SK-N-SH (cell line): Measurements from ENCODE around the gene WASL. TPM values are rescaled to one million over a fixed set of nuclear protein-coding genes. Genes with fewer than 3 reads are reported as not detected.

Experiments used
- CTCF ChIA-PET: fragments of 300-600, 350-600 bp; formaldehyde crosslinking; extraction: SDS; loops from one replicate; lab custom pipeline; 2021; lab: Yijun Ruan, JAX
- POLR2A ChIA-PET: fragments of 350-600 bp; sonication (Branson Sonifier 250); formaldehyde crosslinking; extraction: SDS; loops from one replicate; lab custom pipeline; 2020; ENCODE audit warnings: antibody characterized with exemption, inconsistent platforms; lab: Yijun Ruan, JAX
- DNase-seq: peaks from one replicate; pipeline ENCODE4 v3.0.0; 2012
- H2AFZ ChIP-seq: fragments of 200-600 bp; sonication (generic); 2 replicates; pipeline ENCODE4 v1.8.1; 2016; ENCODE audit warnings: antibody characterized with exemption, mild to moderate bottlenecking, low read depth
- H3F3A ChIP-seq: fragments of 200-600 bp; sonication (generic); replicated peaks from 2 replicates; pipeline ENCODE3; 2016; ENCODE audit warnings: antibody characterized with exemption, mild to moderate bottlenecking; ENCODE audit not compliant: insufficient read depth
- H3K27ac ChIP-seq, 2 experiments: fragments of 200-500 bp in 1 of 2; fragments of 200-600 bp in 1 of 2; sonication (Bioruptor generic) in 1 of 2; sonication (generic), shearing (Covaris generic) in 1 of 2; 2 replicates each; pipeline versions ENCODE4 v1.5.1 to v1.6.1; 2014 to 2016; ENCODE audit warnings: low read depth in 2 of 2, inconsistent platforms in 1 of 2, low read length in 1 of 2, mild to moderate bottlenecking in 1 of 2, mixed read lengths in 1 of 2
- H3K27me3 ChIP-seq: fragments of 200-600 bp; sonication (generic), shearing (Covaris generic); 2 replicates; pipeline ENCODE4 v1.6.1; 2016; ENCODE audit warnings: mixed run types; ENCODE audit not compliant: insufficient read depth
- H3K36me3 ChIP-seq, 2 experiments: fragments of 200-500 bp in 1 of 2; fragments of 200-600 bp in 1 of 2; sonication (Bioruptor generic) in 1 of 2; sonication (generic) in 1 of 2; replicated peaks in 1 of 2; 2 replicates each; pipeline versions ENCODE3 to v1.5.1; 2014 to 2016; ENCODE audit warnings: low read length in 1 of 2, mild to moderate bottlenecking in 1 of 2; ENCODE audit not compliant: insufficient read depth in 2 of 2, control insufficient read depth in 1 of 2
- H3K4me1 ChIP-seq, 2 experiments: fragments of 200-500 bp in 1 of 2; fragments of 200-600 bp in 1 of 2; sonication (Bioruptor generic) in 1 of 2; sonication (generic), shearing (Covaris generic) in 1 of 2; 2 replicates each; pipeline versions ENCODE4 v1.5.1 to v1.6.1; 2014 to 2016; ENCODE audit warnings: low read depth in 1 of 2, low read length in 1 of 2, mixed run types in 1 of 2; ENCODE audit not compliant: insufficient read depth in 2 of 2, control insufficient read depth in 1 of 2
- H3K4me2 ChIP-seq: fragments of 200-600 bp; sonication (generic), shearing (Covaris generic); 2 replicates; pipeline ENCODE4 v1.6.1; 2017; ENCODE audit warnings: mixed run types
- H3K4me3 ChIP-seq, 2 experiments: fragments of 200-500 bp in 1 of 2; fragments of 200-600 bp in 1 of 2; sonication (Bioruptor generic) in 1 of 2; sonication (generic), shearing (Covaris generic) in 1 of 2; 2 replicates each; pipeline versions ENCODE4 v1.5.1 to v1.8.1; 2014 to 2016; ENCODE audit warnings: low read depth in 2 of 2, inconsistent platforms in 1 of 2, low read length in 1 of 2, mild to moderate bottlenecking in 1 of 2, mixed read lengths in 1 of 2, moderate library complexity in 1 of 2
- H3K79me2 ChIP-seq: fragments of 200-600 bp; sonication (generic); 2 replicates; pipeline ENCODE4 v1.8.1; 2017; ENCODE audit warnings: mild to moderate bottlenecking; ENCODE audit not compliant: insufficient read depth
- H3K9ac ChIP-seq: fragments of 200-600 bp; sonication (generic); 2 replicates; pipeline ENCODE4 v1.6.1; 2017; ENCODE audit warnings: mixed run types
- H3K9me2 ChIP-seq: fragments of 200-600 bp; sonication (generic); 2 replicates; pipeline ENCODE4 v1.6.1; 2017; ENCODE audit warnings: mixed run types
- H3K9me3 ChIP-seq: fragments of 200-600 bp; sonication (generic); 2 replicates; pipeline ENCODE4 v1.6.1; 2017; ENCODE audit warnings: mixed run types, mild to moderate bottlenecking, moderate library complexity
- H4K20me1 ChIP-seq: fragments of 200-600 bp; sonication (generic); 2 replicates; pipeline ENCODE4 v1.6.1; 2017; ENCODE audit warnings: mild to moderate bottlenecking, mixed run types; ENCODE audit not compliant: insufficient read depth
- ELF1 ChIP-seq: IDR thresholded peaks from 2 replicates; pipeline ENCODE4 v1.4.0; 2012
- EP300 ChIP-seq, 2 experiments: IDR thresholded peaks; 2 replicates each; pipeline versions ENCODE4 v1.4.0 to v1.6.1; 2012; ENCODE audit warnings: borderline replicate concordance in 1 of 2, low read depth in 1 of 2, low read length in 1 of 2
- FOSL2 ChIP-seq: IDR thresholded peaks from 2 replicates; pipeline ENCODE4 v1.4.0; 2012; ENCODE audit warnings: low read depth, mild to moderate bottlenecking, moderate library complexity, borderline replicate concordance
- FOXJ3 ChIP-seq: sonication (generic); formaldehyde crosslinking; IDR thresholded peaks from 2 replicates; pipeline ENCODE4 v1.5.1; 2020; ENCODE audit warnings: mild to moderate bottlenecking, missing genetic modification reagents
- FOXM1 ChIP-seq: IDR thresholded peaks from 2 replicates; pipeline ENCODE4 v1.4.0; 2012; ENCODE audit warnings: low read depth, mild to moderate bottlenecking
- MEF2A ChIP-seq: IDR thresholded peaks from 2 replicates; pipeline ENCODE4 v1.4.0; 2012; ENCODE audit warnings: low read depth, borderline replicate concordance
- NRF1 ChIP-seq: IDR thresholded peaks from 2 replicates; pipeline ENCODE4 v1.6.1; 2012; ENCODE audit warnings: low read depth, mild to moderate bottlenecking, low read length
- POLR2AphosphoS5 ChIP-seq: IDR thresholded peaks from 2 replicates; pipeline ENCODE4 v1.6.1; 2012; ENCODE audit warnings: low read depth, low read length
- RFX5 ChIP-seq: IDR thresholded peaks from 2 replicates; pipeline ENCODE4 v1.6.1; 2012; ENCODE audit warnings: mild to moderate bottlenecking, improper control_type of control experiment, low read length
- RXRA ChIP-seq: IDR thresholded peaks from 2 replicates; pipeline ENCODE4 v1.4.0; 2012; ENCODE audit warnings: low read depth, mild to moderate bottlenecking, borderline replicate concordance
- TCF12 ChIP-seq: IDR thresholded peaks from 2 replicates; pipeline ENCODE4 v1.4.0; 2012
- TEAD4 ChIP-seq: IDR thresholded peaks from 2 replicates; pipeline ENCODE4 v1.4.0; 2012; ENCODE audit warnings: mild to moderate bottlenecking, borderline replicate concordance; ENCODE audit not compliant: insufficient read depth
- WGBS: methylation state at CpG from one replicate; pipeline ENCODE4 v1.1.6; 2017; ENCODE audit warnings: low lambda C conversion rate; 5-methylcytosine and 5-hydroxymethylcytosine counted together
- polyA plus RNA-seq, 3 experiments: library from polyadenylated mRNA; depleted of rRNA; stranded (reverse); fragments of >200 nt; gene quantifications; 2 replicates each; pipeline ENCODE4 v1.2.3, GENCODE V29; 2012
- TF ChIP-seq, protein P1 (sequence below): fragments of 200-600 bp; sonication (generic); IDR thresholded peaks from 2 replicates; pipeline ENCODE4 v1.6.1; 2017; ENCODE audit warnings: antibody characterized with exemption, mild to moderate bottlenecking, moderate library complexity
- TF ChIP-seq, protein P2 (sequence below): IDR thresholded peaks from 2 replicates; pipeline ENCODE4 v1.4.0; 2012; ENCODE audit warnings: low read depth, borderline replicate concordance
- TF ChIP-seq, protein P3 (sequence below): IDR thresholded peaks from 2 replicates; pipeline ENCODE4 v1.4.0; 2012; ENCODE audit warnings: low read depth, borderline replicate concordance
- TF ChIP-seq, protein P4 (sequence below): IDR thresholded peaks from 2 replicates; pipeline ENCODE4; 2012
- TF ChIP-seq, protein P5 (sequence below): fragments of 150-350 bp; IDR thresholded peaks from 2 replicates; pipeline ENCODE4 v1.6.1; 2016; ENCODE audit warnings: mild to moderate bottlenecking, low read depth, low read length
- TF ChIP-seq, protein P6 (sequence below): IDR thresholded peaks from 2 replicates; pipeline ENCODE4 v1.4.0; 2012; ENCODE audit warnings: low read depth

The WASL gene
- polyA plus RNA-seq, 1 of the 3 experiments (the other 2 are of a cell fraction): 9.9 TPM

DNA sequence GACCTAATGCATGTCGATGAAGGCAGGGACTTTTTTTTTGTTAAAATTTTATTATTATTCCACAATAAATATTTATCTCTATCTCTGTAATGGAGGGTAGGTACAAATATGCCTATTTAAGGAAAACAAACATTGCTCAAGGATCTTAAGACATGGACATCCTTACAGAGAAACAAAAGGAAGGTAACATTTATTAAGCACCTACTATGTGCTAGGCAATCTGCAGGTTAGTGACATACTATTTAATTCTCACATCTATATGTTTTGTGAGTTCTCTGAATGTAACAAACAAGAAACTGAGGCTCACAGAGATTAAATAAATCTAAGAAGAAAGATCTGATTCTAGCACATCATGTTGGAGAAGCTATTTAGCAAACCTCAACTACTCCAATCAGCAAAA lies 61.1 kb downstream of the WASL start:
- H4K20me1 ChIP-seq: no peaks in the 10 kb centered on the region
- WGBS: 98% methylated on average over 1 of the region's 1 CpG

DNA sequence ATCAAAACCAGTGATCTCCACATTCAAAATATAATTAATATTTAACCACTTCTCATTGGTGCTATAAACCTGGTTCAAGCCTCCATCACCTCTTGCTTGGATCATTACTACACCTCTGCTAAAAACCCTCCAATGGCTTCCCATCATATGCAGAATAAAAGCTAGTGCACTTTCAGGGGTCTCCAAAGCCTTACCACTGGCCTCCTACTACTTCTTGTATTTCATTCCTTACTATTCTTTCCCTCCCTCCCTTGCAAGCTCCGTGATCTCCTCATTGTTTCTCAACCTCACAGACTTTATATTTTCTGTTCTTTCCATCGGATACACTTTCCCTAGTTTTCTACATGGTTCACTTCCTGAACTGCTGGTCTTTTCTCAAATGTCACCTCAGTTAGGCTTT lies 61.6 kb downstream of the WASL start:
- Histone ChIP-seq H3K9me3 (no peaks in the 10 kb centered on the region), H3K27me3 (no peaks in the 10 kb centered on the region), H3K9ac (no peak overlapping the region), H4K20me1 (no peaks in the 10 kb centered on the region), H3K79me2 (no peaks in the 10 kb centered on the region), H3K36me3 (peaks cover 68 to 88% of the 10 kb centered on the region in 2 experiments), H3K4me3 (no peak overlapping the region), H2AFZ (no peak overlapping the region), H3K9me2 (no peaks in the 10 kb centered on the region), H3F3A (peaks cover 10% of the 10 kb centered on the region), H3K4me1 (peaks cover 0 to 2% of the 10 kb centered on the region in 2 experiments; a peak in 2 of 4 replicates), H3K27ac (no peak overlapping the region), H3K4me2 (no peak overlapping the region)
- ChIA-PET CTCF (interaction anchor here (0.9 kb wide), 1 partner anchor 50 kb away, joined by 3 read pairs; no protein-coding TSS in a partner anchor), POLR2A (no interaction called here)
- no peak for TF ChIP-seq FOXJ3 (CRISPR knock-in tag)
- TF ChIP-seq, protein P1, sequence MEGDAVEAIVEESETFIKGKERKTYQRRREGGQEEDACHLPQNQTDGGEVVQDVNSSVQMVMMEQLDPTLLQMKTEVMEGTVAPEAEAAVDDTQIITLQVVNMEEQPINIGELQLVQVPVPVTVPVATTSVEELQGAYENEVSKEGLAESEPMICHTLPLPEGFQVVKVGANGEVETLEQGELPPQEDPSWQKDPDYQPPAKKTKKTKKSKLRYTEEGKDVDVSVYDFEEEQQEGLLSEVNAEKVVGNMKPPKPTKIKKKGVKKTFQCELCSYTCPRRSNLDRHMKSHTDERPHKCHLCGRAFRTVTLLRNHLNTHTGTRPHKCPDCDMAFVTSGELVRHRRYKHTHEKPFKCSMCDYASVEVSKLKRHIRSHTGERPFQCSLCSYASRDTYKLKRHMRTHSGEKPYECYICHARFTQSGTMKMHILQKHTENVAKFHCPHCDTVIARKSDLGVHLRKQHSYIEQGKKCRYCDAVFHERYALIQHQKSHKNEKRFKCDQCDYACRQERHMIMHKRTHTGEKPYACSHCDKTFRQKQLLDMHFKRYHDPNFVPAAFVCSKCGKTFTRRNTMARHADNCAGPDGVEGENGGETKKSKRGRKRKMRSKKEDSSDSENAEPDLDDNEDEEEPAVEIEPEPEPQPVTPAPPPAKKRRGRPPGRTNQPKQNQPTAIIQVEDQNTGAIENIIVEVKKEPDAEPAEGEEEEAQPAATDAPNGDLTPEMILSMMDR: no peak
- TF ChIP-seq, protein P2, sequence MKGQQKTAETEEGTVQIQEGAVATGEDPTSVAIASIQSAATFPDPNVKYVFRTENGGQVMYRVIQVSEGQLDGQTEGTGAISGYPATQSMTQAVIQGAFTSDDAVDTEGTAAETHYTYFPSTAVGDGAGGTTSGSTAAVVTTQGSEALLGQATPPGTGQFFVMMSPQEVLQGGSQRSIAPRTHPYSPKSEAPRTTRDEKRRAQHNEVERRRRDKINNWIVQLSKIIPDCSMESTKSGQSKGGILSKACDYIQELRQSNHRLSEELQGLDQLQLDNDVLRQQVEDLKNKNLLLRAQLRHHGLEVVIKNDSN: no peak
- no peak for TF ChIP-seq MEF2A
- TF ChIP-seq FOXM1: no peak
- TF ChIP-seq FOSL2: no peak
- TF ChIP-seq, protein P3, sequence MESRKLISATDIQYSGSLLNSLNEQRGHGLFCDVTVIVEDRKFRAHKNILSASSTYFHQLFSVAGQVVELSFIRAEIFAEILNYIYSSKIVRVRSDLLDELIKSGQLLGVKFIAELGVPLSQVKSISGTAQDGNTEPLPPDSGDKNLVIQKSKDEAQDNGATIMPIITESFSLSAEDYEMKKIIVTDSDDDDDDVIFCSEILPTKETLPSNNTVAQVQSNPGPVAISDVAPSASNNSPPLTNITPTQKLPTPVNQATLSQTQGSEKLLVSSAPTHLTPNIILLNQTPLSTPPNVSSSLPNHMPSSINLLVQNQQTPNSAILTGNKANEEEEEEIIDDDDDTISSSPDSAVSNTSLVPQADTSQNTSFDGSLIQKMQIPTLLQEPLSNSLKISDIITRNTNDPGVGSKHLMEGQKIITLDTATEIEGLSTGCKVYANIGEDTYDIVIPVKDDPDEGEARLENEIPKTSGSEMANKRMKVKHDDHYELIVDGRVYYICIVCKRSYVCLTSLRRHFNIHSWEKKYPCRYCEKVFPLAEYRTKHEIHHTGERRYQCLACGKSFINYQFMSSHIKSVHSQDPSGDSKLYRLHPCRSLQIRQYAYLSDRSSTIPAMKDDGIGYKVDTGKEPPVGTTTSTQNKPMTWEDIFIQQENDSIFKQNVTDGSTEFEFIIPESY: no peak
- TF ChIP-seq, protein P4, sequence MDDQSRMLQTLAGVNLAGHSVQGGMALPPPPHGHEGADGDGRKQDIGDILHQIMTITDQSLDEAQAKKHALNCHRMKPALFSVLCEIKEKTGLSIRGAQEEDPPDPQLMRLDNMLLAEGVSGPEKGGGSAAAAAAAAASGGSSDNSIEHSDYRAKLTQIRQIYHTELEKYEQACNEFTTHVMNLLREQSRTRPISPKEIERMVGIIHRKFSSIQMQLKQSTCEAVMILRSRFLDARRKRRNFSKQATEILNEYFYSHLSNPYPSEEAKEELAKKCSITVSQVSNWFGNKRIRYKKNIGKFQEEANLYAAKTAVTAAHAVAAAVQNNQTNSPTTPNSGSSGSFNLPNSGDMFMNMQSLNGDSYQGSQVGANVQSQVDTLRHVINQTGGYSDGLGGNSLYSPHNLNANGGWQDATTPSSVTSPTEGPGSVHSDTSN: no peak
- TF ChIP-seq TCF12: no peak
- no peak for TF ChIP-seq NRF1
- TF ChIP-seq EP300 (IDR thresholded peaks at IDR 0.05; ENCODE audit: borderline replicate concordance in 1 of 2, low read depth in 1 of 2, low read length in 1 of 2): no peak
- TF ChIP-seq, protein P5, sequence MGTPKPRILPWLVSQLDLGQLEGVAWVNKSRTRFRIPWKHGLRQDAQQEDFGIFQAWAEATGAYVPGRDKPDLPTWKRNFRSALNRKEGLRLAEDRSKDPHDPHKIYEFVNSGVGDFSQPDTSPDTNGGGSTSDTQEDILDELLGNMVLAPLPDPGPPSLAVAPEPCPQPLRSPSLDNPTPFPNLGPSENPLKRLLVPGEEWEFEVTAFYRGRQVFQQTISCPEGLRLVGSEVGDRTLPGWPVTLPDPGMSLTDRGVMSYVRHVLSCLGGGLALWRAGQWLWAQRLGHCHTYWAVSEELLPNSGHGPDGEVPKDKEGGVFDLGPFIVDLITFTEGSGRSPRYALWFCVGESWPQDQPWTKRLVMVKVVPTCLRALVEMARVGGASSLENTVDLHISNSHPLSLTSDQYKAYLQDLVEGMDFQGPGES: no peak
- TF ChIP-seq TEAD4: no peak
- 94% methylated on average over 2 of the region's 2 CpGs for WGBS
- no peak for DNase-seq

More for the DNA sequence above, 61.1 kb downstream of the WASL start:
- Histone ChIP-seq H3K79me2 (no peaks in the 10 kb centered on the region), H3K9me2 (no peaks in the 10 kb centered on the region), H3K27ac (no peak overlapping the region), H3F3A (peaks cover 10% of the 10 kb centered on the region), H3K9ac (no peak overlapping the region), H3K27me3 (no peaks in the 10 kb centered on the region), H3K36me3 (peaks cover 69 to 90% of the 10 kb centered on the region in 2 experiments), H3K9me3 (no peaks in the 10 kb centered on the region), H2AFZ (no peak overlapping the region), H3K4me1 (peaks cover 0 to 2% of the 10 kb centered on the region in 2 experiments; a peak in 2 of 4 replicates), H3K4me3 (no peak overlapping the region), H3K4me2 (no peak overlapping the region)
- TF ChIP-seq ELF1 (no peak), TCF12 (no peak), RXRA (no peak), POLR2AphosphoS5 (no peak), FOSL2 (no peak), NRF1 (no peak), RFX5 (no peak)
- TF ChIP-seq, protein P6, sequence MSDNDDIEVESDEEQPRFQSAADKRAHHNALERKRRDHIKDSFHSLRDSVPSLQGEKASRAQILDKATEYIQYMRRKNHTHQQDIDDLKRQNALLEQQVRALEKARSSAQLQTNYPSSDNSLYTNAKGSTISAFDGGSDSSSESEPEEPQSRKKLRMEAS: no peak
- TF ChIP-seq, protein P2: no peak
- ChIA-PET CTCF (interaction anchor here (0.6 to 5.9 kb wide), 3 partner anchors 14 to 1167 kb away, joined by 3 to 39 read pairs (median 3); no protein-coding TSS in a partner anchor), POLR2A (no interaction called here)
- DNase-seq: no peak
